ENCODE measurements around the gene FOSB. TPM values are rescaled to one million over a fixed set of nuclear protein-coding genes. Genes with fewer than 3 reads are reported as not detected.

FOSB gene
- total RNA-seq, 1 donor from 2014 or later = 3.6 TPM

DNA sequence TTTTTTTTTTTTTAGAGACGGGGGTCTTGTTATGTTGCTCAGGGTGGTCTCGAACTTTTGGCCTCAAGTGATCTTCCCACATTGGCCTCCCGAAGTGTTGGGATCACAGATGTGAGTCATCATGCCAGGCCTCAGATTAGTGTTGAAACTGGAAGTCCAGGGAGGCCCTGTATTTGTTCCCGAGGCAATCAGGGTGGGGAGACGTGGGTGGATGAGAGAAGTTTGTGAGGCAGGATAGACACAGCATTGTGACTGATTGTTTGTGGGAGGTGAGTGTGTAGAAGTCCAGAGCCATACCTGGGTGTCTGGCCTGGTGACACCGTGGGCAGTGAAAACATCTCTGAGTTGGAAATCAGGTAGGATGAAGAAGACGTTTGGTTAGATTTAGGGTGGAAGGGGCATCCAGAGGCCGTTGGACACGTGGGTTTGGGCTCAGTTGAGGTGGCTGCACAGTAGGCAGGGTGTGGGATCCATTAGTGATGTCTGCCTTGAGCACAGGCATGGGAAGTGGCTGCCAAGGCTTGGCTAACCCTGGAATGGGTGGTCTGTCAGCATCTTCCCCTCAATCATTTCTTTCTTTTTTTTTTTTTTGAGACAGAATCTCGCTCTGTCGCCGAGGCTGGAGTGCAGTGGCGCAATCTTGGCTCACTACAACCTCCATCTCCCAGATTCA is 16.6 kb downstream of the FOSB start:
- Histone ChIP-seq H3K4me1 (peaks cover 4% of the 10 kb centered on the region), H3K9me3 (no peaks in the 10 kb centered on the region), H3K27ac (no peak overlapping the region), H3K27me3 (no peaks in the 10 kb centered on the region), H3K4me3 (no peak overlapping the region), H3K36me3 (no peaks in the 10 kb centered on the region)
- no peak for DNase-seq
- no peak for ATAC-seq
- intact Hi-C loops (cut with DNase I) = no loop called here
- TF ChIP-seq, protein P1, sequence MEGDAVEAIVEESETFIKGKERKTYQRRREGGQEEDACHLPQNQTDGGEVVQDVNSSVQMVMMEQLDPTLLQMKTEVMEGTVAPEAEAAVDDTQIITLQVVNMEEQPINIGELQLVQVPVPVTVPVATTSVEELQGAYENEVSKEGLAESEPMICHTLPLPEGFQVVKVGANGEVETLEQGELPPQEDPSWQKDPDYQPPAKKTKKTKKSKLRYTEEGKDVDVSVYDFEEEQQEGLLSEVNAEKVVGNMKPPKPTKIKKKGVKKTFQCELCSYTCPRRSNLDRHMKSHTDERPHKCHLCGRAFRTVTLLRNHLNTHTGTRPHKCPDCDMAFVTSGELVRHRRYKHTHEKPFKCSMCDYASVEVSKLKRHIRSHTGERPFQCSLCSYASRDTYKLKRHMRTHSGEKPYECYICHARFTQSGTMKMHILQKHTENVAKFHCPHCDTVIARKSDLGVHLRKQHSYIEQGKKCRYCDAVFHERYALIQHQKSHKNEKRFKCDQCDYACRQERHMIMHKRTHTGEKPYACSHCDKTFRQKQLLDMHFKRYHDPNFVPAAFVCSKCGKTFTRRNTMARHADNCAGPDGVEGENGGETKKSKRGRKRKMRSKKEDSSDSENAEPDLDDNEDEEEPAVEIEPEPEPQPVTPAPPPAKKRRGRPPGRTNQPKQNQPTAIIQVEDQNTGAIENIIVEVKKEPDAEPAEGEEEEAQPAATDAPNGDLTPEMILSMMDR (IDR thresholded peaks at IDR 0.05) = no peak

DNA sequence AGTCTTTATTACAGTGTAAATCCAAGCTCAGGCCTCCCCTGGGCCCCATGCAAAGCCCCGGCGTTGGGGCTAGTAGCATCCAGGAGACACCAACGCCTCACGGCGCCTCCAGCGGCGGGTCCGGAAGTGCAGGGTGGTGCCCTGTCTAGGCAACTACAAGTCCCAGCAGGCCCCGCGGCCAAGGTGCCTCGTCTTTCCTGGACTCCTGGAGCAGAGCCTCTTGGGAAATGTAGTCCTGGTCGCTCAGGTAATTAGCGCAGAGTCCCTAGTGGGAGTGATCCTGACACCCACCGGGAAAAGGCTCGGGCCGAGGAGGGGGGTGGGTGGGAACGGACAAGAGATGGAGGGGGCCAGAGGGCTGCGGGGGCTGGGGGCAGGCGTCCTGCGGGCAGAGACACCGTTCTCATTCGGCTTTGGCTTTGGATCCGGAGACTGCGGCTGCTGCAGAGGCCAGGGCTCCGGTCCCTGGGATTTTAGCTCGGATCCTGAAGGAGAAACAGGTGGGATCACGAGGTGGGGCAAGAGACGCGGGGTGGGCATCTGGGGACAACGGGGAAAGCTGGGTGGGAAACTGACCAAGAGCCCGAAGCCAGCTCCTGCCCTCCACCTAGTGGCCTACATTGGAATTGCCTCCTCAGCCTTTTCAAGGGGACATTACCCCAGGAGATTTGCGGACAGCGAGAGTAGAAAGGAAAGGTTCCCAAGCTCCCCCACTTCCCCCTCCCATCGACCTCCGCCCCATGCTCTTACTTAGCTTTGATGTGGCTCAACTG is 17.7 kb downstream of the FOSB start:
- peak; percentile 99 for DNase-seq
- intact Hi-C loops (cut with DNase I) = no loop called here
- Histone ChIP-seq H3K27ac (peak overlapping the region; percentile 63), H3K4me3 (peak overlapping the region; percentile 81), H3K36me3 (no peaks in the 10 kb centered on the region), H3K9me3 (no peaks in the 10 kb centered on the region), H3K27me3 (no peaks in the 10 kb centered on the region), H3K4me1 (peaks cover 4% of the 10 kb centered on the region)
- peak; percentile 99 for ATAC-seq
- TF ChIP-seq, protein P1 (IDR thresholded peaks at IDR 0.05) = peak; percentile 78

DNA sequence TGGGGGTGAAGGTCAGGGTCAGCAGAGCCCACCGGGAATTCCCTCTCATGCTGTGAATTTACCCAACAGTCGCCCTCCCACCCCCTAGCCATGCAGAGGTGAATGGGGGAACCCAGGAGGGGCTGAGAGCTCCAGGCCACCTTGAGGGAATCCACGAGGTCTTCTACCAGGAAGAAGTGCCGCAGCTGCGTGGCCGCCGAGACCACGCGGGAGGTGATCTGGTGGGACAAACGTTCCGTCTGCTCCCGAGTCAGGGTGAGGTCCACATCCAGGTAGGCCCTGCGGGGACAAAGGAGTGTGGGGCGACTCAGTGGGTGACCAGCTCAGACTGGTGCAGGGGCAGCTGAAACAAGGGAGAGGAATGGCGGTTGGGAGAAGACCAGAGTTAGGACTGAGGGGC is 20.9 kb downstream of the FOSB start:
- H3K27ac ChIP-seq = no peak overlapping the region
- DNase-seq (no peak), ATAC-seq (no peak)
- H3K36me3 ChIP-seq = no peaks in the 10 kb centered on the region
- H3K9me3 ChIP-seq = no peaks in the 10 kb centered on the region
- no peaks in the 10 kb centered on the region for H3K27me3 ChIP-seq
- H3K4me3 ChIP-seq = no peak overlapping the region
- intact Hi-C loops (cut with DNase I) = no loop called here
- TF ChIP-seq, protein P1 (IDR thresholded peaks at IDR 0.05) = no peak
- H3K4me1 ChIP-seq = peaks cover 10% of the 10 kb centered on the region

DNA sequence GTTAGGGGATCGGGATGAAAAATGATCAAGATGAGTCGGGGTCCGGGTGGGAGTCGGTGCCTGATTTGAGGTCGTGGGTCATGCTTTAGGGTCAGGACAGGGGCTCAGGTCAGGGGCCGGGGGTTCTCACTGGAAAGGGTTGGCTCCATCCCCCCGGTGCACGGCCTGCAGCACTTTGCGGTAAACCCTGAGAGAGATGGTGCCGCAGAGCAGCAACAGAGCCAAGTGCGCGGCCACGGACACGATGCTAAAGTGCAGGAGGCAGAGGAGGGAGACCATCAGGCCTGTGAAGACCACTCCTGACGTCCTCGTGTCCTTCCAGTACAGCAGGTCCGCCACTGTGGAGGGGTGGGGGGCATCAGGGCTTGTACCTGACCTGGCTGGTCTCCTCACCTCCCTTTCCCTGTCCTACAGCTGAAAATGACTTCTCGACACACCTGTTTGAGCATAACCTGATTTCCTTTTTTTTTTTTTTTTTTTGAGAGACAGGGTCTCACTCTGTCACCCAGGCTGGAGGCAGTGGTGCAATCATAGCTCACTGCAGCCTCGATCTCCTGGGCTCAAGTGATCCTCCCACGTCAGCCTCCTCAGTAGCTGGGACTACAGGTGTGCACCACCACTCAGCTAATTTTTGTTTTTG is 21.5 kb downstream of the FOSB start:
- intact Hi-C loops (cut with DNase I) = no loop called here
- DNase-seq (peak; percentile 66), ATAC-seq (no peak)
- H3K27ac ChIP-seq = no peak overlapping the region
- peaks cover 10% of the 10 kb centered on the region for H3K4me1 ChIP-seq
- H3K27me3 ChIP-seq = no peaks in the 10 kb centered on the region
- TF ChIP-seq, protein P1 (IDR thresholded peaks at IDR 0.05) = no peak
- no peaks in the 10 kb centered on the region for H3K36me3 ChIP-seq
- no peak overlapping the region for H3K4me3 ChIP-seq
- no peaks in the 10 kb centered on the region for H3K9me3 ChIP-seq

DNA sequence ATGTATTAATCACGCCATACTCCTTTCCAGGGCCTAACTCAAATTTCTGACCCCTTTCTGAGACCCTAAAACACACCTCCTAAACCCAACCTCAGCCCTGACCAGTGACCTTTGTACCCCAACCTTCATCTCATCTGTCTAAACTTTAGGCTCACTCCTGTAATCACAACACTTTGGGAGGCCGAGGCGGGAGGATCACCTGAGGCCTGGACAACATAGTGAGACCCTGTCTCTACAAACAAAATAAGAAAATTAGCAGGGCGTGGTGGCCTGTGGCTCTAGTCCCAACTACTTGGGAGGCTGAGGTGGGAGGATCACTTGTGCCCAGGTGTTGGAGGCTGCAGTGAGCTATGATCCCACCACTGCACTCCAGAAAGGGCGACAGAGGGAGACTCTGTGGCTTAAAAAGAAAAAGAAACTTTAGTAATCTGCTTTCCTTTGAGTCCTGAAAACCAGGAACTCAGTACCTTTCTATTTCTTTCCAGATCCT is 24.4 kb downstream of the FOSB start:
- TF ChIP-seq, protein P1 (IDR thresholded peaks at IDR 0.05) = no peak
- peak overlapping the region; percentile 60 for H3K4me3 ChIP-seq

More for the DNA sequence above, 24.4 kb downstream of the FOSB start:
- Histone ChIP-seq H3K27ac (no peak overlapping the region), H3K9me3 (no peaks in the 10 kb centered on the region), H3K4me1 (peaks cover 12% of the 10 kb centered on the region), H3K27me3 (no peaks in the 10 kb centered on the region), H3K36me3 (no peaks in the 10 kb centered on the region)
- intact Hi-C loops (cut with DNase I) = loop anchor here (5.0 kb wide), 1 partner anchor 65 kb away; no protein-coding TSS in a partner anchor
- ATAC-seq (no peak), DNase-seq (no peak)
